ENCODE measurements around the gene OVOL1.
A peak's percentile ranks its signal among the peaks of the same experiment; 100 is the strongest.

The OVOL1 gene

DNA sequence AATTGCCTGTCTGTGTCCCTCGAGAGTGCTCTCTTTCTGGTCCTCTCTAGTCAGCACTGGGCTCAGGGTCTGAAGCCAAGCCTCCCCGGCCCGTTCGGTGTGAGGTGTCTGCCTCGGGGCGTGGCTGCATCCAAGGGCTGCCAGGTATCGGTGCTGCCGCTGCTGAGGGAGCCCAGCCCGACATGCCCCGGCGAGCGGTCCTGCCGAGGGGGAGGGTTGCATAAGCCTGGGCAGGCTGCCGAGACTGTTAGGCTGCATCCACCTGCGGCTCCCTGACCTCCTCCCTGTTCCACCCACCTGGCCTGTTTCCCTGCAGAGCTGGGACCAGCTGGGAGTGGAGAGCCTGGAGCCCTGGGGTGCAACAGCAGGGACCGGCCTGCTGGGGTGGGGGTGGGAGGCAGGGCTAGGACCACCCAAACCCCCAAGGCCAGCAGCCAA lies 6.3 kb downstream of the OVOL1 start:
- no peak for DNase-seq

DNA sequence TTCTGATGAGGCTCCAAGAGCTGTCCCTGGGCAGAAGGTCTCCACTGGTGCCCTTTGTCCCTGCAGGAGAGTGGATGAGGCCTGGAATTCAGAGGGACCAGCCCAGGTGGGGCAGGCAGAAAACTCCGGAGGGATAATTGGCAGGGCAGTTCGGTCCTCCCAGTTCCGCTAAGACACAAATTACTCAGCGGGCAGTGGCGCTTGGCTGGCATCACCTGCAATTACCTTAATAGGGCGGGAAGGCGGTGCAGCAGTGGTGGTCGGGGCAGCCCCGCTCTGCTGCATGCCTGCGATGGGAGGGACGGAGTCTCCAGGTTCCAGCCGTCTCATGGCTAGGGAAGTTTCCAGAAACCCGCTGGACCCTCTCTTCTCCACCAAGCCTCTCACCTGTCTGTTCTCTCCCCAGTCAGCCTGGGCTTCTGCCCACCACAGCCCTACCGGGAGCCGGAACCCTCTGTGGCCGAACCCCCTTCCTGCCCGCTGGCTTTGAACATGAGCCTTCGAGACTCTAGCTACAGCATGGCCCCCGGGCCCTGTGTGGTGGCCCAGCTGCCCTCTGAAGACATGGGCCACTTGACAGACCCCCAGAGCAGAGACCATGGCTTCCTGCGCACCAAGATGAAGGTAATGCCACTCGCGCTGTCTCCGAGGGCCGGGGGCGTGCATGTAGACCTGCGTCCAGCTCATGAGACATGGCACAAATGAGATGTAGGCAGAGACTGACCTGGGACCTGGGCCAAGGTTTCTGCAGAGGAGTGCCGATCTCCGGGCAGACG lies 7.0 kb downstream of the OVOL1 start:
- no peak for DNase-seq

DNA sequence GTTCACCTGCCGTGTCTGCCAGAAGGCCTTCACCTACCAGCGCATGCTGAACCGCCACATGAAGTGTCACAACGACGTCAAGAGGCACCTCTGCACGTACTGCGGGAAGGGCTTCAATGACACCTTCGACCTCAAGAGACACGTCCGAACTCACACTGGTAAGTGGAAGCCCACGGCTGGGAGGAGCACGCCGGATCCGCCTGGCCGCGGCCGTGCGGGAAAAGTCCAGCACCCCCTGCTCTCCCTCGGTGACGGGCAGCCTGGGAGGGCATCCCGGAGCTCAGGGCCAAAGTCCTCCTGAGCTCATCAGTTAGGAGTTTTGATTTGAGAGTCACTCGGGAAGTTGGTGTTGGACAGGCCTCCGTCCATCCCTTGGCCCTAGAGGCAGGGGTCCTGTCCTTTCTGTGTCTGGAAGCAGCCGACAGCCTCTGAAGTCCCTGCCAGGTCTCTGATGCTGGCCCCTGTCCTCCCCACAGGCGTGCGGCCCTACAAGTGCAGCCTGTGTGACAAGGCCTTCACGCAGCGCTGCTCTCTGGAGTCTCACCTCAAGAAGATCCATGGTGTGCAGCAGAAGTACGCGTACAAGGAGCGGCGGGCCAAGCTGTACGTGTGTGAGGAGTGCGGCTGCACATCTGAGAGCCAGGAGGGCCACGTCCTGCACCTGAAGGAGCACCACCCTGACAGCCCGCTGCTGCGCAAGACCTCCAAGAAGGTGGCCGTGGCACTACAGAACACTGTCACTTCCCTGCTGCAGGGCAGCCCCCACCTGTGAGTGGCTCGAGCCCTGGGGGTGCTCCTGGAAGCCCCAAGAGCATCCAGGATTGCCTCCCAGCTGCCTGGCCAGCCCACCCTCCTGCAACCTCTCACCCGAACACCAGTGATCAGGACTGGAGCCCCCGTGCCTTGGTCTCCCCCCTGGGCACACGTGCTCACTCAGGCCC lies 8.0 kb downstream of the OVOL1 start:
- no peak for DNase-seq

DNA sequence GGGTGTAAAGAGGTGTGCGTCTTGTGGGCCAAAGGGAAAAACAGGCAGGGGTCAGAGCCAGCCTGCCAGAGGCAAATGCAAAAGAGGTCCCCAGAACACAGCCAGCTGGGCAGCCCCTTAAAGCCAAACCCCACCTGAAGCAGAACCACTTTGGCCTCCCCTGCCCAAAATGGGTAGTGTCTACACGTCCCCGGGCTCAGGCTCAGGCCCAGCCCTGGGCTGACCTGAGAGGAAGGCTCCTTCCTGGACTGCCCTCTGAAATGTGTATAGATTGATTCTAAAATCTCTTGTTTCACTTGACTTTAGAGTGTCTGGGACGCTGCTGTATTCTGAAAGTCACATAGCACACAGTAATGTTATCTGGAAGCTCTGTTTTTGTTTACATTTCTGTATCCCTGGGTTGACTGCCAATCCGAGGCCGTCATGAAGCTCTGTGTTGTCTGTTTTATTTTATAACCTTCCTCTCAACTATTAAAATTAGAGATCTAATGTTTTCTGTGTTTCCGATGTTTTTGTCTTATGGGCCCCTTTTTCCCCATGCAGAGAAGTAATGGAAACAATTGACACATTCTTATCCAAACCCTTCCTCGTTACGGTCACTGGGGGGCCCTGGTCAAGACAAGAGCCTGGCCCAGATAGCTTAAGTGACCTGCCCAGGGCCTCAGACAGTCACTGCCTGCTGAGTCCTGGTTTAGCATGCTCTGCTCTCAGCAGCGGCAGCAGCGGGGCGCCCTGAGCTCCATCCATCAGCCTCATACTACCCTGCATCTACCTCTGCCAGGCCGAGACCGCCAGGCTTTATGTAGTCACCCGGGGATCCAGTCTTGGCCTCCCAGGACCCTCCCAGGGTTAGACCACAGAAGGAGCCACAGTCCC lies 10.1 kb downstream of the OVOL1 start:
- no peak for DNase-seq

GRCh38 chr11:65797711-65798110 lies 10.8 kb downstream of the OVOL1 start:
- DNase-seq, result no peak

DNA sequence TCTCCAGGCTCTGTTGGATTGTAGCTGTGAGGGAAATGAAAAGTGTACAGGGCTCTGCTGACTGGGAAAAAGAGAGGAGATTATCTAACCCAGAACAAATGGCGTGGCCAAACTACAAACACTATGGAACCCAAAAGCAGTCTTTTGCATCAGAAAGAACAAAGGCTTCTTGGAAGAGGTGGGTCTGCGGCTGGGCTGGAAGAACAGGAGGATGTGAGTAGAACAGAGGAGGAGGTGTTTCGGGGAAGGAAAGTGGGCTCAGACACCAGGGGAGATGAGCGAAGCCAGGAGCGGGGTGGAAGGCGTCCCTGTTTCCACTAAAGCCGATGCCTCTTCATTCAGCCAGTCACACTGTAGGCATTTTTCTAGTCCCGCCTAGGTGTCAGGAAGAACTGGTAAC lies 12.0 kb downstream of the OVOL1 start:
- no peak for DNase-seq

- no peak for DNase-seq
These were observed 14.5 kb downstream of the OVOL1 start for GRCh38 chr11:65801153-65801987.

DNA sequence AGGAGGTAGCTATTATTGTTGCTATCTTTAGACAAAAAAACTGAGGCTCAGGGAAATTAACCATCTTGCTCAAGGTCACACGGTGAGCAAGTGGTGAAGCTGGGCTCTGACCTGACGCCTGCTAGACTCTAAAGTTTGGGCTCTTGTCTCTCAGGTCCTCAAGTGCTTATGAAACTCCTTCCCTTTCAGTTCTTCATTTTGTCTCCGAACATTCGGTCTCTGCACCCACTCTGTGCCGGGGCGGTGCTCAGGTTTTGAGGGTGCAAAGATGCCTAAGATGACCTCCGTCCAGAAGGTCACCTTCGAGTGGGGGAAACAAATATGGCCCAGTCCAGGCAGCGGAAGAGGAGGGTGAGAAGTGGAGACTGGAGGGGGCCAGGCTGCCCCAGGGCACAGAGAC lies 16.0 kb downstream of the OVOL1 start:
- DNase-seq, result no peak

DNA sequence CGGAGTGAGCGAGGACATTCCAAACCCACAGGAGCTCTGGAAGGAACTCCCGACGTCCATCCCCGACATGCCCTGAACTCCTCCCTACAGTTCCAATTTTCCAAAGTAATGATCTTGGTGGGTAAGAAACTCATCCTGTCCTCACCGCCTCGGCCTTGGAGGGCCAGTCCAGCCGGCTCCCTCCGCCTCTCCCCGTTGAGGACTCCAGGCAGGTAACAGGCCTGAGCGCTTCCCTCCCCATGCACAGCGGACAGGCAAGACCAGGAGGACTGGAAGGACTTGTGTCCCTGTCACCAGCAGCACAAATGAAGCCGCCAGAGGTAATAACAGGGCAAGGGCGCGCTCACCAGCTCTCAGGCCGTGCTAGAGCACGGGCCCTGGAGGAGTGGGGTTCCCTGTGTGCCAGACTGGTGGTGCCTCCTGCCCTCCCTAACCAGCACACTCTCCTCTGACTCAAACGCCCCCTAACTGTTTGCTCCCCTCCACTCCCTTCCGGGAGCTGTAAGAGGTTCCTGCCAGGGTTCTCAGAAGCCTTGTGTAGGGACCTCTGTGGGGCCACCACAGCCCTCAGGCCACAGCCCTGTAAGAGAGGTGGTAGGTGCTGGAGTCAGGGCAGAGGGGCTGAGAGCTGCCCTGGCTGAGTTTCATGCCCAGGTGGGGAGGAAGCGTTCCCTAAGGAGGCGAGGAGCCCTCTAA lies 17.1 kb downstream of the OVOL1 start:
- no peak for DNase-seq

DNA sequence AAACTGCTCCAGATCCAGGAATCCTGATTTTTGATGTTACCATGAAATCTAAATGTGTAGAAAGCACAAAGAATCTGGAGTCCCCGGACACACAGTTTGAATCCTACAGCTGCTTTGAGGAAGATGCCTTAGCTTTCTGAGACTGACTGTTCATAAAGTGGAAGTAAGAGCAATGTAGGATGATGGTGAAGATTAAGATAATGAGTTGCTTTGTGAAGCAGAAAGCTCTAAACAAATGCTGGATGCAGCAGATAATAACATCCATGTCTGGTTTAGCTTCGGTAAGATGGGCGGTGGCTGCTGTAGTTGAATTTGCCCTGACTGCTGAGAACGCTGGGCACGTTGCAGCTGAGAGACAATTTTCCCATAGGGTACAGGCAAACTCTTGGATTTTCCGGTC lies 20.1 kb downstream of the OVOL1 start:
- DNase-seq, result no peak

- DNase-seq, result no peak
These were observed 22.0 kb downstream of the OVOL1 start for GRCh38 chr11:65808744-65809341.

- DNase-seq, result no peak
These were observed 22.6 kb downstream of the OVOL1 start for GRCh38 chr11:65809496-65809895.

DNA sequence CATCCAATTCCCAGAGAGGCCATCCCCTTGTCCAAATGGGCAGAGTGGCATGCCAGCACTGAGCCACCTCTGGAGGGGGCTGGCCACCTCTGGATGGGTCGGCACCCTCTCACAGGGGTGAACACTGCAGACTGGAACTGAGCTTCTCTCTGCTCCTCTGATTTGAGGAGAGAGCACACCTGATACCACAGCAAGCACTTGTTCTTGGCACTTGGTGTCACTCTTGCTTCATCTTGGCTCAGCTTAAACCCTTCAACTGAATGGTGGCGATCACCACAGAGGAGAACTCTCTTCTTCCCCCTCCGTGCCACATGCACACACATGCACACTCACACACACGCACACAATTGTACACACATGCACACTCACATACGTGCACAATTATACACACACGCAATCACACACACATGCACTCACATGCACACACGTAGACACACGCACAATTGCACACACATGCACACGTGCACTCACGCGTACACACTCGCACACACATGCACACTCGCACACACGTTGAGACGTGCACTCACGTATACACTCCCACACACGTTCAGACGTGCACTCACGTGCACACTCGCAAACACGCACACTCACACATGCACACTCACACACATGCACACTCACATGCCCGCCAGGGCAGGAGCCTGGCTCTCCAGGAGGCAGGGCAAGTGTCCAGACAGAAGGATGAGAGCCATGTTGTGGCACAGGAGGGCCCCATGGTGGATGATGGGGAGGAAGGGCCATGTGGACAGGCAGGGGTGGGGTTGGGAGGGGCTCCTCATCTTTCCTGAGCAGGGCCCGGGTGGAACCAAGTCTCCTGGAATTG lies 23.4 kb downstream of the OVOL1 start:
- DNase-seq, result peak; percentile 15 to 28

DNA sequence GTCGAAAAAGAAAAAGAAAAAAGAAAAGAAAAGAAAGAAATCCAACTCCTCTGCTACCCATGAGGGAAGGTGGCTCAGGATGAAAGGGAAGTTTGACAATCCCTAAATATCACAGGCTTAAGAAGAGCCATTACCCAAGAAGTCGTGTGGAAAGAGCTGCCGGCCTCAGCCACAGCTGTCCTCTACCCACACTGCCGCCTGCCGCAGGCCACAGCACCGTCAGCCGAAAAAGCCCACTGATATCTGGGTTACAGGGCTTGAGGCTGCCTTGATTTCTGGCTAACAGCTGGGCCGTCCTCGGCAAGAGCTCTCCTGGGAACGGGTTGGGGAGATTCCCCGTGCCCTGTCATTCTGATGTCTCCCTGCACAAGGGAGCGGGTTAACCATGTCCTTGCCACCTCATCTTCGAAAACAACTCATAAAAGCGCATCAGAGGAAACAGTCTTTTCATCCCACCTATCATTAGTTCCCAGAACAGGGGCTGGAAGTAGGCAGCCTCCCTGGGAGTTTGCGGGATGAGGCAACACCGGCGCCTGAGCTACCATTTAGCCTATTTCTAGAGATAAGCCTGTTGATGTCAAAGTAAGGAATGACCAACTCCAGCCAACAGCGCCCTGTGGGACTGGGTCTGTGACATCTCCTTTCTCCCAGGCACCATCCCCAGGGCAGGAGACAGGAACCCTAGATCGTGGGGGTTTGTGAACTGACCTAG lies 25.1 kb downstream of the OVOL1 start:
- DNase-seq, result no peak

DNA sequence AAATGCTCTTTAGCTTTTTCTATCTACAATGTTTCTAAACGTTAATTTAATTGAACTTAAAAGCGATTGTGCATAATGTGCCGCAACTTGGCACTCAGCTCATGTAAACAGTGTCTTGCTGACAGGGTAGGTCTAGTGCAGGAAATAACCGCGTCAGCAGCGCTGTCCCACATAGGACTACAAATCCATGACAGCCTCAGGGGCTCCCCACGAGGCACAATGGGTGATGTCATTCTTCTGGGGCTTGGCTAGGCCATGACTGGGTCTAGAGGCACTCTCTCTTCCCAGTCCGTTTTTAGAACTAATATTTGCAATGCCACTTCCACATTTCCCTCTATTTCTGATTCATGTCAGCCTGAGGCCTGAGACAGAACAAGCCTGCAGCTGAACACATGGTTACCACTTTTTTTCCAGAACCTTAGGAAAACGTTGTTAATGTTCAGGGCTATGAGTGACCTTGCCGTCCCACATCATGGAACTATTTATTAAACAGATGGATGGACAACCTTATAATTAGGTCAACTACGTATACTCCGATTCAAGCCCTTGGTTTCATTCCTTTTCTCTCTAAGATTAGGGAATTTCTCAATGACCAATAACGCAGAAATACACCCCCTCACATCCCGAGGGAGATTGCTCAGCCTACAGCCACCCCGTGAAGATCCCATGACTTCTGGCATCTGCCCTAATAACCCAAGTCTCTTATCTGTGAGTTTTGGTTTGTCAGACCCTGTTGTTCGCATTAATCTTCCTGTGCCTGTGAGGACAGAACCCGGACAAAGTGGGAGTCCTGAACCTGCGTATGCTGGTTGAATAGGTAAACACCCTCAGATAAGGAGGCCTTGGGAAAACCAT lies 27.5 kb downstream of the OVOL1 start:
- DNase-seq, result peak in 1 of 2 donors; percentile 51

GRCh38 chr11:65814986-65815565 lies 28.2 kb downstream of the OVOL1 start:
- no peak for DNase-seq

DNA sequence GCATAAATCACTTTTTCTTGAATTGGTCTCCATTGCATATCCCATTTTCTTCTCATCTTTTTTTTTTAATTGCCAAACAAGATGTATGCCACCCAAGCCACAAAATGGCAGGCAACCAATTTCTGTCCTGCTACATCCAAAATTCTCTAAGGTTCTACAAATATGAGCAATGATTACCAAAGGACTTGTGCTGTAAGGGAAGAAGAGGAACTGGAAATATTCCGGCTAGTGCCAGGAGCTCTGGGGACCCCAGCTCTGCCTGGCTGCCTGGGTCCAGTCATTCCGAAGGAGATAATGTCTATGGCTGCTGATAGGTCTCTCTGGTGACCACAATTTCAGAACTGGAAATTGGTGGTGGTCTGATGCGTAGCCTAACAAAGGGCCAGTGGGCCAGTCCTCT lies 29.8 kb downstream of the OVOL1 start:
- no peak for DNase-seq

- no peak for DNase-seq
These were observed 30.5 kb downstream of the OVOL1 start for GRCh38 chr11:65817312-65817834.

Measured in CD4-positive, alpha-beta T cell treated with Interleukin-1 beta for 1 hour (primary cell).